IMR-90 (cell line): ENCODE data around the gene MAGI1.

Experiments
- BHLHE40 ChIP-seq: fragments of 150-350 bp; IDR thresholded peaks from 2 replicates; pipeline ENCODE4 v1.6.1; 2016; ENCODE audit warnings: mild to moderate bottlenecking, low read depth, low read length
- CEBPB ChIP-seq: IDR thresholded peaks from 2 replicates; pipeline ENCODE4 v1.6.1; 2012; ENCODE audit warnings: low read depth, low read length, improper control_type of control experiment
- CHD1 ChIP-seq: IDR thresholded peaks from 2 replicates; pipeline ENCODE4 v1.6.1; 2012; ENCODE audit warnings: low read depth, low read length, improper control_type of control experiment
- CTCF ChIP-seq: conservative IDR thresholded peaks from 2 replicates; pipeline ENCODE4 v1.5.1; 2012; ENCODE audit warnings: mild to moderate bottlenecking, low read depth, low read length, improper control_type of control experiment
- ELK1 ChIP-seq: fragments of 150-350 bp; IDR thresholded peaks from 2 replicates; pipeline ENCODE4 v1.6.1; 2016; ENCODE audit warnings: low read depth, mild to moderate bottlenecking, low read length, moderate library complexity, borderline replicate concordance
- FOS ChIP-seq: fragments of 150-350 bp; IDR thresholded peaks from 2 replicates; pipeline ENCODE4 v1.6.1; 2016; ENCODE audit warnings: low read depth, low read length
- MXI1 ChIP-seq: IDR thresholded peaks from 2 replicates; pipeline ENCODE4 v1.6.1; 2012; ENCODE audit warnings: low read depth, mild to moderate bottlenecking, low read length, moderate library complexity, borderline replicate concordance
- NFE2L2 ChIP-seq: fragments of 150-350 bp; IDR thresholded peaks from 2 replicates; pipeline ENCODE4 v1.6.1; 2016; ENCODE audit warnings: low read depth, mild to moderate bottlenecking, low read length
- POLR2A ChIP-seq: IDR thresholded peaks from 2 replicates; pipeline ENCODE4 v1.6.1; 2012; ENCODE audit warnings: mild to moderate bottlenecking, low read depth, low read length
- RAD21 ChIP-seq: IDR thresholded peaks from 2 replicates; pipeline ENCODE4 v1.6.1; 2012; ENCODE audit warnings: low read length, improper control_type of control experiment
- RCOR1 ChIP-seq: IDR thresholded peaks from 2 replicates; pipeline ENCODE4 v1.6.1; 2012; ENCODE audit warnings: mild to moderate bottlenecking, low read length, improper control_type of control experiment; ENCODE audit not compliant: insufficient replicate concordance
- RFX5 ChIP-seq: IDR thresholded peaks from 2 replicates; pipeline ENCODE4 v1.8.0; 2012; ENCODE audit warnings: low read depth, mild to moderate bottlenecking, low read length, moderate library complexity
- SMC3 ChIP-seq: fragments of 150-350 bp; IDR thresholded peaks from 2 replicates; pipeline ENCODE4 v1.6.1; 2016; ENCODE audit warnings: low read depth, mild to moderate bottlenecking, antibody characterized with exemption, low read length, moderate library complexity

DNA sequence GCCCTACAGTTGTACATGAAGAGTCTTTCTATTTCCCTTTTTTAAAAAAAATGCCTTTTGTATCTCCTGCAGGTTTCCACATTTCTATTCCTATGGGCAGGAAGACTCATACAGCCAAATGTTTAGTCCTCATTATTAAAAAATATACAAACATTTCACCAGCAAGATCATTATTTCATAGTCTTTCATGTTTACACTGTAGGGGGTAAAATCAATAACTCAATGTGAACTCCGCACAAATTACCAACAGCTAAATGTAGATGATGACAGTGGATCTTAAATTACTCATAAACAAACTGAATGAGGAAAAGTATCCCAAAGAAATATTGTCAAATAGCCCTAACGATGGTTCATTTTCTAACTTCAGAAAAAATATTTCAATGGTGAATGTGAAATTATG, 99.5 kb downstream of the MAGI1 start:
- no peak for TF ChIP-seq CTCF
- no peak for TF ChIP-seq CEBPB
- no peak for TF ChIP-seq POLR2A
- no peak for TF ChIP-seq FOS
- TF ChIP-seq RFX5 = no peak
- TF ChIP-seq SMC3 = no peak
- TF ChIP-seq CHD1 = no peak
- TF ChIP-seq RAD21 = no peak
- no peak for TF ChIP-seq BHLHE40
- TF ChIP-seq NFE2L2 = no peak
- TF ChIP-seq MXI1 = no peak
- no peak for TF ChIP-seq ELK1
- no peak for TF ChIP-seq RCOR1
